ENCODE results near the gene AP1B1. TPM values are rescaled to one million over a fixed set of nuclear protein-coding genes. Genes with fewer than 3 reads are reported as not detected.

The AP1B1 gene
- polyA plus RNA-seq, 1 donor (not counting 4 experiments of a cell fraction or from before 2014, with no cell fraction given), result 55.3 TPM

DNA sequence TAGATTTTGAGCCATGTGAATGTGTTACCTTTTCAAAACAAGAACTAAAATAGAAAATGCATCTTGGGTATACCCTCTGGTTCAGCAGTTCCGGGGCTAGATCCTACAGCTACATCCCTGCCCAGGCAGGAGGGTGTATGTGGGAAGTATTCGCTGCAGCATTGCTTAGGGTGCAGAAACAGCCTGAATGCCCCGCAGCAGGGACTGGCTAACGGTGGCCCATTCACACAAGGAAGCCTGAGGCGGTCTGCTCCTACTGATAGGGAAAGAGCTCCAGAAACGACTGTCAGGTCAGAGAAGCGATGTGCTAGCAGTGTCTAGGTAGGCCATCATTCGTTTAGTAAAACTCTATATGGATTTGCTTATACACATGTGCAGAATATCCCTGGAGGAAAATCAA is 63.0 kb downstream of the AP1B1 start:
- Histone ChIP-seq H3K4me1 (ENCODE audit: control insufficient read depth, extremely low read depth, insufficient read depth, low read length) (no peaks in the 10 kb centered on the region), H3K4me3 (ENCODE audit: control insufficient read depth in 2 of 3, extremely low read depth in 1 of 3, insufficient read depth in 2 of 3, low read depth in 1 of 3, low read length in 3 of 3) (no peak overlapping the region), H3K9me3 (ENCODE audit: control insufficient read depth, low read depth, low read length) (no peaks in the 10 kb centered on the region), H3K27ac (ENCODE audit: control insufficient read depth, insufficient read depth, low read length) (no peak overlapping the region), H3K9ac (ENCODE audit: control insufficient read depth, extremely low read depth, insufficient read depth, low read length) (no peak overlapping the region), H3K79me2 (ENCODE audit: control insufficient read depth, insufficient read depth, low read length) (no peaks in the 10 kb centered on the region), H2AFZ (ENCODE audit: control insufficient read depth, low read length) (no peak overlapping the region), H3K4me2 (ENCODE audit: control insufficient read depth, extremely low read depth, insufficient read depth, low read depth, low read length) (no peak overlapping the region), H3K36me3 (ENCODE audit: control insufficient read depth in 2 of 2, extremely low read depth in 1 of 2, insufficient read depth in 2 of 2, low read length in 2 of 2) (peaks cover 7 to 21% of the 10 kb centered on the region in 2 experiments), H3K9me1 (ENCODE audit: control insufficient read depth, extremely low read depth, insufficient read depth, low read length) (no peaks in the 10 kb centered on the region), H3K27me3 (ENCODE audit: control insufficient read depth, extremely low read depth, insufficient read depth, low read length) (no peaks in the 10 kb centered on the region), H4K20me1 (ENCODE audit: control insufficient read depth, extremely low read depth, insufficient read depth, low read length) (no peaks in the 10 kb centered on the region)
- dilution Hi-C loops (cut with MboI; ENCODE audit: extremely low pct_ligation_motif_present, low sequenced_read_pairs), result no loop called here
- no peak for DNase-seq (ENCODE audit: low read depth, low spot score)
- no peak for TF ChIP-seq EZH2 (IDR thresholded peaks at IDR 0.05; ENCODE audit: low read length)
- TF ChIP-seq, protein P1, sequence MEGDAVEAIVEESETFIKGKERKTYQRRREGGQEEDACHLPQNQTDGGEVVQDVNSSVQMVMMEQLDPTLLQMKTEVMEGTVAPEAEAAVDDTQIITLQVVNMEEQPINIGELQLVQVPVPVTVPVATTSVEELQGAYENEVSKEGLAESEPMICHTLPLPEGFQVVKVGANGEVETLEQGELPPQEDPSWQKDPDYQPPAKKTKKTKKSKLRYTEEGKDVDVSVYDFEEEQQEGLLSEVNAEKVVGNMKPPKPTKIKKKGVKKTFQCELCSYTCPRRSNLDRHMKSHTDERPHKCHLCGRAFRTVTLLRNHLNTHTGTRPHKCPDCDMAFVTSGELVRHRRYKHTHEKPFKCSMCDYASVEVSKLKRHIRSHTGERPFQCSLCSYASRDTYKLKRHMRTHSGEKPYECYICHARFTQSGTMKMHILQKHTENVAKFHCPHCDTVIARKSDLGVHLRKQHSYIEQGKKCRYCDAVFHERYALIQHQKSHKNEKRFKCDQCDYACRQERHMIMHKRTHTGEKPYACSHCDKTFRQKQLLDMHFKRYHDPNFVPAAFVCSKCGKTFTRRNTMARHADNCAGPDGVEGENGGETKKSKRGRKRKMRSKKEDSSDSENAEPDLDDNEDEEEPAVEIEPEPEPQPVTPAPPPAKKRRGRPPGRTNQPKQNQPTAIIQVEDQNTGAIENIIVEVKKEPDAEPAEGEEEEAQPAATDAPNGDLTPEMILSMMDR (optimal IDR thresholded peaks at IDR 0.05 in 1 of 3, IDR thresholded peaks at IDR 0.05 in 1 of 3, conservative IDR thresholded peaks at IDR 0.05 in 1 of 3; ENCODE audit: extremely low read depth in 1 of 3, insufficient read depth in 2 of 3, low read length in 3 of 3), result no peak
- FAIRE-seq, result no peak

DNA sequence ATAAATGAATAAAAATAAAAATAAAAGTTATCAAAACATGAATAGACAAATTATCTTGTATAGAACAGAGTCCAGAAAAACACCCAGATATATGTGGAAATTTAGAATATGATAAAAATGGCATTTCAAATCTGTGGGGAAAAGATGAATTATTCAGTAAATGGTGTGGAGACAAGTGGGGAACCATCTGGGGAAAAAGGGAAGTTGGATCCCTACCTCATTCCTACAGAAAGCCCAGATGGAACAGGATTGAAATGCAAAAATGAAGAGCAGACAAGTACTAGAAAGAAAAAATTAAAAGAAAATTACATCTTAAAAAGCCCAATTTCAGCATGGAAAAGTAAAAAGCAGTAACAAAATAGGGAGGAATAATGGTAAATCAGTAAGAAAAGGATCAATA is 64.7 kb downstream of the AP1B1 start:
- Histone ChIP-seq H3K36me3 (ENCODE audit: control insufficient read depth in 2 of 2, extremely low read depth in 1 of 2, insufficient read depth in 2 of 2, low read length in 2 of 2) (peaks cover 7 to 17% of the 10 kb centered on the region in 2 experiments), H3K27ac (ENCODE audit: control insufficient read depth, insufficient read depth, low read length) (no peak overlapping the region), H3K9me3 (ENCODE audit: control insufficient read depth, low read depth, low read length) (no peaks in the 10 kb centered on the region), H3K4me3 (ENCODE audit: control insufficient read depth in 2 of 3, extremely low read depth in 1 of 3, insufficient read depth in 2 of 3, low read depth in 1 of 3, low read length in 3 of 3) (no peak overlapping the region), H3K9ac (ENCODE audit: control insufficient read depth, extremely low read depth, insufficient read depth, low read length) (no peak overlapping the region), H4K20me1 (ENCODE audit: control insufficient read depth, extremely low read depth, insufficient read depth, low read length) (no peaks in the 10 kb centered on the region), H3K27me3 (ENCODE audit: control insufficient read depth, extremely low read depth, insufficient read depth, low read length) (no peaks in the 10 kb centered on the region), H3K4me2 (ENCODE audit: control insufficient read depth, extremely low read depth, insufficient read depth, low read depth, low read length) (no peak overlapping the region), H2AFZ (ENCODE audit: control insufficient read depth, low read length) (no peak overlapping the region), H3K9me1 (ENCODE audit: control insufficient read depth, extremely low read depth, insufficient read depth, low read length) (no peaks in the 10 kb centered on the region), H3K4me1 (ENCODE audit: control insufficient read depth, extremely low read depth, insufficient read depth, low read length) (no peaks in the 10 kb centered on the region), H3K79me2 (ENCODE audit: control insufficient read depth, insufficient read depth, low read length) (no peaks in the 10 kb centered on the region)
- dilution Hi-C loops (cut with MboI; ENCODE audit: extremely low pct_ligation_motif_present, low sequenced_read_pairs), result no loop called here
- no peak for TF ChIP-seq EZH2 (IDR thresholded peaks at IDR 0.05; ENCODE audit: low read length)
- TF ChIP-seq, protein P1 (optimal IDR thresholded peaks at IDR 0.05 in 1 of 3, IDR thresholded peaks at IDR 0.05 in 1 of 3, conservative IDR thresholded peaks at IDR 0.05 in 1 of 3; ENCODE audit: extremely low read depth in 1 of 3, insufficient read depth in 2 of 3, low read length in 3 of 3), result no peak
- no peak for DNase-seq (ENCODE audit: low read depth, low spot score)
- no peak for FAIRE-seq

Data from keratinocyte (primary cell).